PC-3 (cell line): ENCODE results near the gene CORO1C.

Experiments used
- CTCF ChIP-seq: fragments of 300-600 bp; sonication (generic); conservative IDR thresholded peaks from 2 replicates; pipeline ENCODE4 v1.5.1; 2017; ENCODE audit warnings: antibody characterized with exemption, low read depth, mild to moderate bottlenecking, low read length
- EZH2 ChIP-seq: fragments of 300-600 bp; sonication (generic); IDR thresholded peaks from one replicate; pipeline ENCODE4 v1.6.1; 2017; ENCODE audit warnings: antibody characterized with exemption, mild to moderate bottlenecking, low read length; ENCODE audit not compliant: unreplicated experiment

- TF ChIP-seq CTCF (no peak), EZH2 (no peak)
Measured at GRCh38 chr12:108616359-108616758, 115.0 kb downstream of the CORO1C start.
